A673 (cell line): ENCODE measurements around the gene UNC13B.

ENCODE experiments used
- CTCF ChIP-seq: fragments of 300-800, 200-600 bp; sonication (generic); conservative IDR thresholded peaks from 2 replicates; pipeline ENCODE4 v1.5.1; 2017; ENCODE audit warnings: low read depth, mild to moderate bottlenecking, antibody characterized with exemption, low read length, moderate library complexity, mixed read lengths
- EZH2 ChIP-seq: fragments of 200-600 bp; sonication (generic); IDR thresholded peaks from 2 replicates; pipeline ENCODE4 v1.6.1; 2017; ENCODE audit warnings: borderline replicate concordance, low read depth, mild to moderate bottlenecking, mixed read lengths, antibody characterized with exemption, low read length; ENCODE audit not compliant: poor library complexity, severe bottlenecking

- TF ChIP-seq CTCF (no peak), EZH2 (no peak)
These were observed 156.9 kb downstream of the UNC13B start for GRCh38 chr9:35318741-35319140.
